GM23338 (cell line): Measurements from ENCODE around the gene PDE6A. TPM values are rescaled to one million over a fixed set of nuclear protein-coding genes. Genes with fewer than 3 reads are reported as not detected.

Experiments
- ATAC-seq: fragments of 200-7000 bp; cut with Tn5 transposase; 3 replicates; pipeline ENCODE4 v1.9.1; 2020
- DNase-seq: peaks from one replicate; pipeline ENCODE4 v3.0.0-alpha.2; 2015; ENCODE audit warnings: low spot score
- H2AFZ ChIP-seq: fragments of 200-600 bp; sonication (generic); 2 replicates; pipeline ENCODE4 v1.8.0; 2016; ENCODE audit warnings: antibody characterized with exemption, mild to moderate bottlenecking, moderate library complexity
- H3F3A ChIP-seq: fragments of 200-600 bp; sonication (generic); replicated peaks from 2 replicates; pipeline ENCODE4 v1.8.0; 2017; ENCODE audit warnings: antibody characterized with exemption, mixed run types, low read depth
- H3K27ac ChIP-seq: fragments of 200-600 bp; sonication (generic); 2 replicates; pipeline ENCODE4 v1.6.1; 2016; ENCODE audit warnings: low read depth
- H3K27me3 ChIP-seq: fragments of 200-600 bp; sonication (generic); 2 replicates; pipeline ENCODE4 v1.8.0; 2016; ENCODE audit warnings: mild to moderate bottlenecking, mixed run types, moderate library complexity; ENCODE audit not compliant: insufficient read depth
- H3K36me3 ChIP-seq: fragments of 200-600 bp; sonication (generic); 2 replicates; pipeline ENCODE4 v1.8.0; 2016; ENCODE audit warnings: mild to moderate bottlenecking; ENCODE audit not compliant: insufficient read depth
- H3K4me1 ChIP-seq: fragments of 200-600 bp; sonication (generic); 2 replicates; pipeline ENCODE4 v1.8.0; 2016; ENCODE audit warnings: mild to moderate bottlenecking, moderate library complexity; ENCODE audit not compliant: insufficient read depth
- H3K4me2 ChIP-seq: fragments of 200-600 bp; sonication (generic); 2 replicates; pipeline ENCODE4 v1.7.1; 2017; ENCODE audit warnings: mixed run types
- H3K4me3 ChIP-seq: fragments of 200-600 bp; sonication (generic); 2 replicates; pipeline ENCODE4 v1.6.1; 2016; ENCODE audit warnings: mixed run types
- H3K79me2 ChIP-seq: fragments of 200-600 bp; sonication (generic); replicated peaks from 2 replicates; pipeline ENCODE4 v1.8.0; 2017; ENCODE audit warnings: mild to moderate bottlenecking; ENCODE audit not compliant: insufficient read depth
- H3K9me2 ChIP-seq: fragments of 200-600 bp; sonication (generic); 2 replicates; pipeline ENCODE4 v1.8.0; 2017; ENCODE audit not compliant: insufficient read depth
- H4K20me1 ChIP-seq: fragments of 200-600 bp; sonication (generic); replicated peaks from 2 replicates; pipeline ENCODE4 v1.8.0; 2017; ENCODE audit warnings: mild to moderate bottlenecking; ENCODE audit not compliant: insufficient read depth
- H3K27ac Mint-ChIP-seq: 2 replicates; pipeline ENCODE4 v1.8.0; 2020; ENCODE audit warnings: inconsistent platforms, mild to moderate bottlenecking, moderate library complexity, mixed read lengths
- H3K27me3 Mint-ChIP-seq: 3 replicates; pipeline ENCODE4 v1.8.0; 2022; ENCODE audit warnings: low read depth, mild to moderate bottlenecking, moderate library complexity, mixed read lengths, inconsistent platforms; ENCODE audit not compliant: insufficient read depth, poor library complexity
- H3K36me3 Mint-ChIP-seq: 3 replicates; pipeline ENCODE4 v1.8.0; 2021; ENCODE audit warnings: low read depth, mild to moderate bottlenecking, inconsistent platforms, moderate library complexity, mixed read lengths
- H3K4me1 Mint-ChIP-seq: 3 replicates; pipeline ENCODE4 v1.8.0; 2020; ENCODE audit warnings: mild to moderate bottlenecking, inconsistent platforms, mixed read lengths
- H3K4me3 Mint-ChIP-seq: 3 replicates; pipeline ENCODE4 v1.8.0; 2021; ENCODE audit warnings: moderate library complexity, mild to moderate bottlenecking, inconsistent platforms, mixed read lengths
- H3K9me3 Mint-ChIP-seq: 3 replicates; pipeline ENCODE4 v1.8.0; 2020; ENCODE audit warnings: moderate library complexity, mild to moderate bottlenecking, inconsistent platforms, mixed read lengths
- ETS1 ChIP-seq: IDR thresholded peaks from 2 replicates; pipeline ENCODE4 v1.6.1; 2016; ENCODE audit warnings: antibody characterized with exemption
- EZH2 ChIP-seq: fragments of 200-600 bp; sonication (generic); IDR thresholded peaks from one replicate; pipeline ENCODE4 v1.8.0; 2017; ENCODE audit warnings: antibody characterized with exemption, mild to moderate bottlenecking, low read depth; ENCODE audit not compliant: unreplicated experiment
- EZH2phosphoT487 ChIP-seq: fragments of 200-600 bp; sonication (generic); IDR thresholded peaks from one replicate; pipeline ENCODE4 v1.8.1; 2018; ENCODE audit warnings: antibody characterized with exemption; ENCODE audit not compliant: unreplicated experiment
- JUNB ChIP-seq: IDR thresholded peaks from one replicate; pipeline ENCODE4 v1.6.1; 2016; ENCODE audit warnings: antibody characterized with exemption; ENCODE audit not compliant: unreplicated experiment
- POLR2AphosphoS5 ChIP-seq: IDR thresholded peaks from 2 replicates; pipeline ENCODE4 v1.6.1; 2016; ENCODE audit warnings: antibody characterized with exemption, low read depth
- ZNF331 ChIP-seq: fragments of 250-450 bp; sonication (Bioruptor Pico); IDR thresholded peaks from 2 replicates; pipeline ENCODE4 v1.5.0; 2020; ENCODE audit warnings: low read depth, mild to moderate bottlenecking, moderate library complexity
- ZNF462 ChIP-seq: fragments of 250-450 bp; sonication (Bioruptor Pico); IDR thresholded peaks from 2 replicates; pipeline ENCODE4 v1.5.0; 2020; ENCODE audit warnings: mild to moderate bottlenecking, moderate library complexity
- polyA plus RNA-seq: library from polyadenylated mRNA; unstranded; fragments of >200 nt; fragmentation: Nextera tagmentation; extraction: Ambion mirVana; gene quantifications from 2 replicates; pipeline ENCODE4 v1.2.1, GENCODE V29; 2016
- total RNA-seq: library from RNA; depleted of rRNA; stranded (reverse); fragments of >200 nt; shearing (Covaris generic); gene quantifications from 2 replicates; pipeline ENCODE4 v1.2.3, GENCODE V29; 2014
- TF ChIP-seq, protein P1 (sequence below): IDR thresholded peaks from one replicate; pipeline ENCODE4 v1.6.1; 2018; ENCODE audit warnings: antibody characterized with exemption; ENCODE audit not compliant: unreplicated experiment

PDE6A gene
- total and polyA plus RNA-seq, 2 experiments from 2014 or later = 0.08 TPM; not detected in 1

DNA sequence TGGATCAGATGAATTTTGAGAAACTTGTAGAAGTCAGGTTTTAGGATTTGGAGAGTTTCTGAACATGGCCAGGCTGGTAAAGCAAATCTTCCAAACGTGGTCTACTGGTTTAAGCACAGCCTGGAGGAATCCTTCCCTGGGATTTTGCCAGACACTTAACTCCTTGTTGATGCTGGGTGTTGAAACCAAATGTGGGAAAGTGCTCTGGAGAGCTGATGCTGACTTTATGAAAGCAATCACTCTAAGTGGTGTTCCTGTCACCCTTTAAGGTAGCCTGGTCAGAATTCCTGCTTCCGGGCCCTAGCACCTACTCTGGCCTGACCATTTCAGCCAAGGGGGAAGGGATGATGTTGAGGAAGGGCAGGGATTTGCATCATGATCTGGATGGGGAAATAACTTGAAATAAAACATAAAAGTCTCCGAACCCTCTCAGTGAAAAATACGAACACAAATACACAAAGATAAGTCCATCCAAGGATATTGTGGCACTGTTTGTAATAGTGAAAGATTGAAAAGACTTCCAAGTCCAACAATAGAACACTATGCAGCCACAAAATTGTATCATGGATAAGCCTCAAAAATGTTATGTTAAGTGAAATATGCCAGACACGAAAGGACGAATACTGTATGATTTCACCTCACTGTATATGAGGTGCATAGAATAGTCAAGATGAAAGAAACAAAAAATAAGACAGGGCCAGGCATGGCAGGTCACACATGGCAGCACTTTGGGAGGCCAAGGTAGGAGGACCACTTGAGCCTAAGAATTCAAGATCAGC, 57.7 kb downstream of the PDE6A start:
- H3K27me3 ChIP-seq = no peaks in the 10 kb centered on the region
- no peaks in the 10 kb centered on the region for H3K4me1 ChIP-seq
- H3K27ac Mint-ChIP-seq = no peak overlapping the region
- H3K9me2 ChIP-seq = no peaks in the 10 kb centered on the region
- DNase-seq (no peak), ATAC-seq (no peak)
- no peaks in the 10 kb centered on the region for H4K20me1 ChIP-seq
- H3K36me3 Mint-ChIP-seq = no peaks in the 10 kb centered on the region
- no peak overlapping the region for H3K4me2 ChIP-seq
- no peaks in the 10 kb centered on the region for H3K4me1 Mint-ChIP-seq
- no peak overlapping the region for H3K27ac ChIP-seq
- no peaks in the 10 kb centered on the region for H3K79me2 ChIP-seq
- no peaks in the 10 kb centered on the region for H3F3A ChIP-seq
- no peaks in the 10 kb centered on the region for H3K36me3 ChIP-seq
- H3K4me3 Mint-ChIP-seq = no peak overlapping the region
- H2AFZ ChIP-seq = no peak overlapping the region
- TF ChIP-seq EZH2 = no peak
- H3K27me3 Mint-ChIP-seq = peaks cover 1% of the 10 kb centered on the region
- no peaks in the 10 kb centered on the region for H3K9me3 Mint-ChIP-seq
- no peak overlapping the region for H3K4me3 ChIP-seq

GRCh38 chr5:149886060-149886459, 58.5 kb downstream of the PDE6A start:
- peaks cover 3% of the 10 kb centered on the region for H3K27me3 Mint-ChIP-seq
- H3K36me3 Mint-ChIP-seq = no peaks in the 10 kb centered on the region
- H3K27ac ChIP-seq = no peak overlapping the region
- H4K20me1 ChIP-seq = no peaks in the 10 kb centered on the region
- H3K4me3 ChIP-seq = no peak overlapping the region
- no peaks in the 10 kb centered on the region for H3K27me3 ChIP-seq
- ATAC-seq (no peak), DNase-seq (no peak)
- no peaks in the 10 kb centered on the region for H3K36me3 ChIP-seq
- H3K4me1 Mint-ChIP-seq = no peaks in the 10 kb centered on the region
- no peak overlapping the region for H3K27ac Mint-ChIP-seq
- H3K4me2 ChIP-seq = no peak overlapping the region
- H3K9me3 Mint-ChIP-seq = no peaks in the 10 kb centered on the region
- H3K9me2 ChIP-seq = no peaks in the 10 kb centered on the region
- H3K4me3 Mint-ChIP-seq = no peak overlapping the region
- H3K4me1 ChIP-seq = no peaks in the 10 kb centered on the region
- H3K79me2 ChIP-seq = no peaks in the 10 kb centered on the region
- H3F3A ChIP-seq = no peaks in the 10 kb centered on the region
- TF ChIP-seq, protein P1, sequence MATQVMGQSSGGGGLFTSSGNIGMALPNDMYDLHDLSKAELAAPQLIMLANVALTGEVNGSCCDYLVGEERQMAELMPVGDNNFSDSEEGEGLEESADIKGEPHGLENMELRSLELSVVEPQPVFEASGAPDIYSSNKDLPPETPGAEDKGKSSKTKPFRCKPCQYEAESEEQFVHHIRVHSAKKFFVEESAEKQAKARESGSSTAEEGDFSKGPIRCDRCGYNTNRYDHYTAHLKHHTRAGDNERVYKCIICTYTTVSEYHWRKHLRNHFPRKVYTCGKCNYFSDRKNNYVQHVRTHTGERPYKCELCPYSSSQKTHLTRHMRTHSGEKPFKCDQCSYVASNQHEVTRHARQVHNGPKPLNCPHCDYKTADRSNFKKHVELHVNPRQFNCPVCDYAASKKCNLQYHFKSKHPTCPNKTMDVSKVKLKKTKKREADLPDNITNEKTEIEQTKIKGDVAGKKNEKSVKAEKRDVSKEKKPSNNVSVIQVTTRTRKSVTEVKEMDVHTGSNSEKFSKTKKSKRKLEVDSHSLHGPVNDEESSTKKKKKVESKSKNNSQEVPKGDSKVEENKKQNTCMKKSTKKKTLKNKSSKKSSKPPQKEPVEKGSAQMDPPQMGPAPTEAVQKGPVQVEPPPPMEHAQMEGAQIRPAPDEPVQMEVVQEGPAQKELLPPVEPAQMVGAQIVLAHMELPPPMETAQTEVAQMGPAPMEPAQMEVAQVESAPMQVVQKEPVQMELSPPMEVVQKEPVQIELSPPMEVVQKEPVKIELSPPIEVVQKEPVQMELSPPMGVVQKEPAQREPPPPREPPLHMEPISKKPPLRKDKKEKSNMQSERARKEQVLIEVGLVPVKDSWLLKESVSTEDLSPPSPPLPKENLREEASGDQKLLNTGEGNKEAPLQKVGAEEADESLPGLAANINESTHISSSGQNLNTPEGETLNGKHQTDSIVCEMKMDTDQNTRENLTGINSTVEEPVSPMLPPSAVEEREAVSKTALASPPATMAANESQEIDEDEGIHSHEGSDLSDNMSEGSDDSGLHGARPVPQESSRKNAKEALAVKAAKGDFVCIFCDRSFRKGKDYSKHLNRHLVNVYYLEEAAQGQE = no peak
- TF ChIP-seq EZH2phosphoT487 (no peak), ZNF462 (no peak), POLR2AphosphoS5 (no peak), JUNB (no peak), ZNF331 (CRISPR knock-in tag) (no peak), ETS1 (no peak)
- 0 out of 2 replicates have a peak overlapping the region, but pooled peaks have one; percentile 38 for H2AFZ ChIP-seq
